Nephron progenitor cell (in vitro differentiated cells): ENCODE measurements around the gene PRRX2.
A peak's percentile ranks its signal among the peaks of the same experiment; 100 is the strongest.

ENCODE experiments used
- DNase-seq: peaks from one replicate; pipeline ENCODE4 v3.0.0; 2021
- H3K27ac Mint-ChIP-seq: 2 replicates; pipeline ENCODE4 v1.8.0; 2021; ENCODE audit warnings: mild to moderate bottlenecking, moderate library complexity, mixed read lengths
- H3K27me3 Mint-ChIP-seq: 2 replicates; pipeline ENCODE4 v1.8.0; 2021; ENCODE audit warnings: mild to moderate bottlenecking, low read depth, mixed read lengths; ENCODE audit not compliant: poor library complexity
- H3K36me3 Mint-ChIP-seq: 2 replicates; pipeline ENCODE4 v1.8.0; 2021; ENCODE audit warnings: low read depth, mixed read lengths
- H3K4me1 Mint-ChIP-seq: 2 replicates; pipeline ENCODE4 v1.8.0; 2021; ENCODE audit warnings: mixed read lengths
- H3K4me3 Mint-ChIP-seq: 2 replicates; pipeline ENCODE4 v1.8.0; 2021; ENCODE audit warnings: mild to moderate bottlenecking, moderate library complexity, mixed read lengths
- H3K9me3 Mint-ChIP-seq: 2 replicates; pipeline ENCODE4 v1.8.0; 2021; ENCODE audit warnings: mild to moderate bottlenecking, moderate library complexity, mixed read lengths
- CTCF ChIP-seq: fragments of 200-600 bp; sonication (generic); IDR thresholded peaks from 2 replicates; pipeline ENCODE4 v1.5.0; 2021; ENCODE audit warnings: antibody characterized with exemption

Gene PRRX2

GRCh38 chr9:129665814-129666520, 520 bp downstream of the PRRX2 start:
- H3K27me3 Mint-ChIP-seq, result peaks cover 38% of the 10 kb centered on the region
- no peak overlapping the region for H3K27ac Mint-ChIP-seq
- H3K9me3 Mint-ChIP-seq, result peaks cover 5% of the 10 kb centered on the region
- peaks cover 39% of the 10 kb centered on the region for H3K4me1 Mint-ChIP-seq
- H3K4me3 Mint-ChIP-seq, result peak overlapping the region; percentile 79
- DNase-seq, result no peak
- no peak for TF ChIP-seq CTCF
- H3K36me3 Mint-ChIP-seq, result peaks cover 6% of the 10 kb centered on the region

GRCh38 chr9:129666575-129666974, 1.1 kb downstream of the PRRX2 start:
- peaks cover 6% of the 10 kb centered on the region for H3K36me3 Mint-ChIP-seq
- H3K4me3 Mint-ChIP-seq, result peak overlapping the region; percentile 79
- H3K27ac Mint-ChIP-seq, result no peak overlapping the region
- H3K9me3 Mint-ChIP-seq, result no peaks in the 10 kb centered on the region
- peak; percentile 49 for DNase-seq
- H3K4me1 Mint-ChIP-seq, result peaks cover 44% of the 10 kb centered on the region
- H3K27me3 Mint-ChIP-seq, result peaks cover 33% of the 10 kb centered on the region
- TF ChIP-seq CTCF, result no peak

DNA sequence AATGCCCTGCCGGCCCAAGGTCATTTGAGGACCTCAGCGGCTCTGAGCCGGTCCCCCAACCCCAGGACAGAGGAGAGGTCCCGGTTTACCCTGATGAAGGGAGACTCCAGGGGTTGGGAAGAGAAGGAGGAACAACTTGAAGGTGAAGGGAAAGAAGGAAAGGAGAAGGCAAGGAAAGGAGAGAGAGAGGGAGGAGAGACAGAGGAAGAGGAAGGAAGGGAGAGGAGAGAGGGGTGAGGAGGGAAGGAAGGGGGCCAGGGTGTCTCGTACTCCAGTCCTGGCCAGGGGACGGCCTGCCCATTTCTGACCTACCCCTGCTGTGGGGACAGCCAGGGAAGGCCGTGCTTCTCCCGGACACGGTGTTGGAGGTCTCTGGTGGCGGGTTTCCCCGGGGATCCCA, 1.9 kb downstream of the PRRX2 start:
- peak overlapping the region; percentile 59 for H3K4me3 Mint-ChIP-seq
- peaks cover 6% of the 10 kb centered on the region for H3K36me3 Mint-ChIP-seq
- H3K27me3 Mint-ChIP-seq, result peaks cover 31% of the 10 kb centered on the region
- no peak overlapping the region for H3K27ac Mint-ChIP-seq
- peaks cover 44% of the 10 kb centered on the region for H3K4me1 Mint-ChIP-seq
- no peaks in the 10 kb centered on the region for H3K9me3 Mint-ChIP-seq
- no peak for TF ChIP-seq CTCF
- no peak for DNase-seq

DNA sequence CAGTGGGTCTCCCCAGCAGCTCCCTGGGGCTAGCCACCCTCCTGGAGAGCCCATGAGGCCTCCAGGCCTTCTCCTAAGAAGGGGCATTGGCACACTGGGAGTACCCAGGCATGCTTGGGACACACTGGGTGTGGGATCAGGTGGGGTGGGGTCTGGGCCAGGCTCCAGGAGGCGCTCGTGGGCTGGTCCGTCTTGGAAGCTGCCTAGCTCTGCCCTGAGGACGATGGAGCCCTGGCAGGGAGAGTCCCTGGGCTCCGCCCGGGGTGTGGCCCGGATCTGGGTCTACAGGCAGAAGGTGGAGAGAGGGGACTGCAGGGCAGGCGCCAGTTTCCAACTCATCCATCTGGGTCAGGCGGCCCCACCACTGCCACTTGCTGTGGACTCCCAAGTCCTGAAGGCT, 2.4 kb downstream of the PRRX2 start:
- Mint-ChIP-seq H3K27ac (no peak overlapping the region), H3K36me3 (peaks cover 6% of the 10 kb centered on the region), H3K4me1 (peaks cover 44% of the 10 kb centered on the region), H3K27me3 (peaks cover 26% of the 10 kb centered on the region), H3K9me3 (no peaks in the 10 kb centered on the region), H3K4me3 (peak overlapping the region; percentile 59)
- DNase-seq, result no peak
- no peak for TF ChIP-seq CTCF

- Mint-ChIP-seq H3K27ac (peak overlapping the region; percentile 32), H3K4me3 (peak overlapping the region; percentile 20), H3K9me3 (no peaks in the 10 kb centered on the region), H3K4me1 (peaks cover 54% of the 10 kb centered on the region), H3K27me3 (peaks cover 14% of the 10 kb centered on the region), H3K36me3 (peaks cover 10% of the 10 kb centered on the region)
- no peak for TF ChIP-seq CTCF
- no peak for DNase-seq
These were observed 3.8 kb downstream of the PRRX2 start for GRCh38 chr9:129669141-129669718.

DNA sequence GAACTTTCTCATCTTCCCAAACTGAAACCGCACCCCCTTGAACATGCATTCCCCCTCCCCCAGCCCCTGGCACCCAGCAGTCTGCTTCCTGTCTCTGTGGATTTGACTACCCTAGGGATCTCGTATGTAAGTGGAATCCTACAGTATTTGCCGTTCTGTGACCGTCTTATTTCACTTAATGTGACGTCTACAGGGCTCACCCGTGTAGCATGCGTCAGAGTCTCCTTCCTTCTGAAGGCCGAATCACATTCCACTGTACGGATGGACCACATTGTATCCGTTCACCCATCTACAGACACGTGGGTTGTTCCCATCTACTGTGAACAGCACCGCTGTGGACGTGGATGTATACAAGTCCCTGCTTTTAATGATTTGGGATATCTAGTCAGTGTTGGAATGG, 4.5 kb downstream of the PRRX2 start:
- Mint-ChIP-seq H3K27ac (no peak overlapping the region), H3K27me3 (peaks cover 7% of the 10 kb centered on the region), H3K4me3 (no peak overlapping the region), H3K36me3 (peaks cover 10% of the 10 kb centered on the region), H3K4me1 (peaks cover 55% of the 10 kb centered on the region), H3K9me3 (no peaks in the 10 kb centered on the region)
- no peak for TF ChIP-seq CTCF
- no peak for DNase-seq
